Ovary (tissue), 3 donors: ENCODE measurements around the gene FADD.

ENCODE experiments used
- CTCF ChIP-seq, 3 donors: fragments of 450-650 bp in 2 of 3; fragments of 200-600 bp in 1 of 3; IDR thresholded peaks; one replicate each; pipeline versions ENCODE4 v1.5.1 to v1.8.0; 2016 to 2022; ENCODE audit warnings: antibody characterized with exemption in 3 of 3, mild to moderate bottlenecking in 1 of 3
- POLR2A ChIP-seq: fragments of 450-650 bp; IDR thresholded peaks from one replicate; pipeline ENCODE4 v1.6.1; 2017; ENCODE audit warnings: antibody characterized with exemption, mild to moderate bottlenecking, moderate library complexity
- donor health status: DM: no; HTN: no; CAD: no.

GRCh38 chr11:70209391-70209912 is 6.4 kb downstream of the FADD start:
- TF ChIP-seq CTCF (IDR thresholded peaks at IDR 0.05): no peak
- TF ChIP-seq POLR2A: no peak
